Caco-2 (cell line): ENCODE measurements around the gene ACYP1. TPM values are rescaled to one million over a fixed set of nuclear protein-coding genes. Genes with fewer than 3 reads are reported as not detected.

Experiments used
- BruUV-seq: library from RNA; stranded (reverse); fragments of 400-500 nt; replicated peaks from 2 replicates; lab custom pipeline; 2021; lab: Mats Ljungman, UMichigan
- CTCF ChIA-PET: fragments of 300-600 bp; sonication (Branson Sonifier 250); formaldehyde crosslinking; loops from one replicate; lab custom pipeline; 2022; ENCODE audit warnings: antibody characterized with exemption; lab: Charles Lee
- POLR2A ChIA-PET: fragments of 300-600 bp; sonication (Branson Sonifier 250); formaldehyde crosslinking; loops from one replicate; lab custom pipeline; 2022; ENCODE audit warnings: antibody characterized with exemption; lab: Charles Lee
- DNase-seq, 2 experiments: peaks; one replicate each; pipeline versions ENCODE4 v3.0.0 to v3.0.0-alpha.2; 2020 to 2022
- H3K27me3 ChIP-seq: replicated peaks from 2 replicates; pipeline ENCODE4 v1.6.0; 2011; ENCODE audit warnings: low read length; ENCODE audit not compliant: control insufficient read depth, insufficient read depth
- H3K36me3 ChIP-seq: 2 replicates; pipeline ENCODE4 v1.5.1; 2011; ENCODE audit warnings: low read length; ENCODE audit not compliant: control insufficient read depth, insufficient read depth
- H3K4me1 ChIP-seq: fragments of 250-450 bp; sonication (Bioruptor Pico); 2 replicates; pipeline ENCODE4 v1.5.1; 2020; ENCODE audit warnings: mild to moderate bottlenecking
- H3K4me3 ChIP-seq: 2 replicates; pipeline ENCODE4 v1.5.1; 2011; ENCODE audit warnings: low read depth, mild to moderate bottlenecking, control low read depth, low read length
- H3K9me3 ChIP-seq: fragments of 250-450 bp; sonication (Bioruptor Pico); 2 replicates; pipeline ENCODE4 v1.5.1; 2020; ENCODE audit warnings: mild to moderate bottlenecking, moderate library complexity
- H3K27ac Mint-ChIP-seq: one replicate; pipeline ENCODE4 v1.8.0; 2022; ENCODE audit warnings: mixed read lengths; ENCODE audit not compliant: unreplicated experiment
- H3K27me3 Mint-ChIP-seq: one replicate; pipeline ENCODE4 v1.8.0; 2022; ENCODE audit warnings: mixed read lengths; ENCODE audit not compliant: insufficient read depth, unreplicated experiment
- H3K36me3 Mint-ChIP-seq: one replicate; pipeline ENCODE4 v1.8.0; 2022; ENCODE audit warnings: mild to moderate bottlenecking, mixed read lengths; ENCODE audit not compliant: insufficient read depth, unreplicated experiment
- H3K4me1 Mint-ChIP-seq: one replicate; pipeline ENCODE4 v1.8.0; 2022; ENCODE audit warnings: low read depth, mixed read lengths; ENCODE audit not compliant: unreplicated experiment
- H3K4me3 Mint-ChIP-seq: one replicate; pipeline ENCODE4 v1.8.0; 2022; ENCODE audit warnings: mild to moderate bottlenecking, moderate library complexity, mixed read lengths; ENCODE audit not compliant: unreplicated experiment
- H3K9me3 Mint-ChIP-seq: one replicate; pipeline ENCODE4 v1.8.0; 2022; ENCODE audit warnings: mixed read lengths; ENCODE audit not compliant: unreplicated experiment
- intact Hi-C: fragments of 100-400 bp; cut with micrococcal nuclease; formaldehyde crosslinking; loops from one replicate; pipeline ENCODE4 v1.10.0; 2022; ENCODE audit not compliant: unreplicated experiment
- total RNA-seq: library from RNA; stranded (reverse); gene quantifications from 2 replicates; pipeline ENCODE4 v1.2.3, GENCODE V29; 2022
- TF ChIP-seq, protein P1 (sequence below), 2 experiments: fragments of 200-600 bp in 1 of 2; IDR thresholded peaks; 1 replicate in 1 of 2; 2 replicates in 1 of 2; pipeline versions ENCODE4 v1.5.1 to v1.8.0; 2011 to 2022; ENCODE audit warnings: antibody characterized with exemption in 1 of 2, control low read depth in 1 of 2, inconsistent platforms in 1 of 2, low read depth in 1 of 2, low read length in 1 of 2, mild to moderate bottlenecking in 1 of 2, moderate library complexity in 1 of 2; ENCODE audit not compliant: insufficient read depth in 1 of 2, severe bottlenecking in 1 of 2, unreplicated experiment in 1 of 2

The ACYP1 gene
- total RNA-seq, 1 experiment from 2014 or later, result 16.0 TPM

DNA sequence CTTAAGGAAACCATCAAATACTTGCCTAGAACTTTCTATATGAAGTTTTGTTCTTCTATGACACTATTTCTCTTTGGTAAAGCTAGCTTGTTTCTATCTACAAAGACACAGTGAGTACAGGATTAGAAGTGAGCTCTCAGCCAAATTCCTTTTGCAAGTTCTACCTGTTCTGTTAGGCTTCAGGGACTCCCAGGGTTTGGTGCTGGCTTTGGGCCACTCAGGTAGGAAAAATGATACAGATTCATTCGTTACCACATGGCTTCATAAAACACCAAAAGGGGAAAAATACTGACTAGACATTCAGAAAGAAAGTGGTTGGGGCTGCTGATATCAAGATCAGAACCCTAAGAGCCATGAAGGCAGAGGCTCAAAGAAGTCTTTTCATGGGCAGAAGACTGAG lies 19.4 kb upstream of the ACYP1 start:
- Mint-ChIP-seq H3K9me3 (no peaks in the 10 kb centered on the region), H3K27me3 (no peaks in the 10 kb centered on the region), H3K27ac (no peak overlapping the region), H3K36me3 (peaks cover 33% of the 10 kb centered on the region), H3K4me1 (no peaks in the 10 kb centered on the region), H3K4me3 (no peak overlapping the region)
- DNase-seq, result no peak
- Histone ChIP-seq H3K4me1 (no peaks in the 10 kb centered on the region), H3K27me3 (no peaks in the 10 kb centered on the region), H3K9me3 (no peaks in the 10 kb centered on the region), H3K36me3 (peaks cover 4% of the 10 kb centered on the region), H3K4me3 (no peak overlapping the region)
- BruUV-seq, result no TSS peak
- TF ChIP-seq, protein P1, sequence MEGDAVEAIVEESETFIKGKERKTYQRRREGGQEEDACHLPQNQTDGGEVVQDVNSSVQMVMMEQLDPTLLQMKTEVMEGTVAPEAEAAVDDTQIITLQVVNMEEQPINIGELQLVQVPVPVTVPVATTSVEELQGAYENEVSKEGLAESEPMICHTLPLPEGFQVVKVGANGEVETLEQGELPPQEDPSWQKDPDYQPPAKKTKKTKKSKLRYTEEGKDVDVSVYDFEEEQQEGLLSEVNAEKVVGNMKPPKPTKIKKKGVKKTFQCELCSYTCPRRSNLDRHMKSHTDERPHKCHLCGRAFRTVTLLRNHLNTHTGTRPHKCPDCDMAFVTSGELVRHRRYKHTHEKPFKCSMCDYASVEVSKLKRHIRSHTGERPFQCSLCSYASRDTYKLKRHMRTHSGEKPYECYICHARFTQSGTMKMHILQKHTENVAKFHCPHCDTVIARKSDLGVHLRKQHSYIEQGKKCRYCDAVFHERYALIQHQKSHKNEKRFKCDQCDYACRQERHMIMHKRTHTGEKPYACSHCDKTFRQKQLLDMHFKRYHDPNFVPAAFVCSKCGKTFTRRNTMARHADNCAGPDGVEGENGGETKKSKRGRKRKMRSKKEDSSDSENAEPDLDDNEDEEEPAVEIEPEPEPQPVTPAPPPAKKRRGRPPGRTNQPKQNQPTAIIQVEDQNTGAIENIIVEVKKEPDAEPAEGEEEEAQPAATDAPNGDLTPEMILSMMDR (IDR thresholded peaks at IDR 0.05; ENCODE audit: insufficient read depth in 1 of 2, low read depth in 1 of 2, low read length in 1 of 2, severe bottlenecking in 1 of 2, unreplicated experiment in 1 of 2), result no peak
- intact Hi-C loops, result no loop called here
- ChIA-PET CTCF (interaction anchor here (0.9 to 1.2 kb wide), 2 partner anchors 14 to 222 kb away, joined by 3 to 4 read pairs; partner anchors contain the start of gene ZC2HC1C), POLR2A (no interaction called here)

DNA sequence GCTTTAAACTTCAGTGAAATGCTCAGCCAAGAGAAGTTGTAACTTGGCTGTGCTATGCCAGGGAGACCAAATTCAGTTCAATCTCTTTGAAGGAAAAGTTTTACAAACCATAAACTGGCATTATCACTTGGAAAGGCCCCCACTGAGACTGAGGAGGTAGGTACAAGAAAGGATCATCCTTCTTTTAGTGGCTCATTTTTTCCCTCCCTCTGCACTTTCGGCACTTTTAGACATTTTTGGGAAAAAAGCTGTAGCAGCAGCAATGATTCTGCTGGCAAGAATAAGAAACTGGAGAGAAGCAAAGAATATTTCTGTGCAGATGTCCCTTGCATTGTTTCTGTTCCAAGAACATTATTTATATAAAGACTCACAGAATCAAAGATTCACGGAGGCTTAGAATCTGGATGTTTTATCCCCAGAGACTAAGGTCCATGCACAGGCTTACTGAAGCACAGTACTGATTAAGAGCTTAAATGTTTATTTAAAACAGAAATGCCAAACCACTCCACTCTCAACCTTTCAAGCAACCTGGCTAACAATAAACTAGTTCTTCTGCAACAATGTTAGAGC lies 17.9 kb upstream of the ACYP1 start:
- peaks cover 18% of the 10 kb centered on the region for H3K36me3 Mint-ChIP-seq
- H3K27me3 Mint-ChIP-seq, result no peaks in the 10 kb centered on the region
- no peak overlapping the region for H3K27ac Mint-ChIP-seq
- no peaks in the 10 kb centered on the region for H3K4me1 Mint-ChIP-seq
- no peaks in the 10 kb centered on the region for H3K9me3 ChIP-seq
- no TSS peak for BruUV-seq
- no peaks in the 10 kb centered on the region for H3K4me1 ChIP-seq
- no peaks in the 10 kb centered on the region for H3K27me3 ChIP-seq
- H3K36me3 ChIP-seq, result no peaks in the 10 kb centered on the region; the same call in 1 of the 2 replicates
- no peak overlapping the region for H3K4me3 Mint-ChIP-seq
- intact Hi-C loops, result no loop called here
- no peak overlapping the region for H3K4me3 ChIP-seq
- H3K9me3 Mint-ChIP-seq, result no peaks in the 10 kb centered on the region
- CTCF ChIA-PET, result no interaction called here
- POLR2A ChIA-PET, result interaction anchor here (0.6 kb wide), 1 partner anchor 59 kb away, joined by 3 read pairs; no protein-coding TSS in a partner anchor
- TF ChIP-seq, protein P1 (IDR thresholded peaks at IDR 0.05; ENCODE audit: insufficient read depth in 1 of 2, low read depth in 1 of 2, low read length in 1 of 2, severe bottlenecking in 1 of 2, unreplicated experiment in 1 of 2), result no peak
- DNase-seq, result no peak

DNA sequence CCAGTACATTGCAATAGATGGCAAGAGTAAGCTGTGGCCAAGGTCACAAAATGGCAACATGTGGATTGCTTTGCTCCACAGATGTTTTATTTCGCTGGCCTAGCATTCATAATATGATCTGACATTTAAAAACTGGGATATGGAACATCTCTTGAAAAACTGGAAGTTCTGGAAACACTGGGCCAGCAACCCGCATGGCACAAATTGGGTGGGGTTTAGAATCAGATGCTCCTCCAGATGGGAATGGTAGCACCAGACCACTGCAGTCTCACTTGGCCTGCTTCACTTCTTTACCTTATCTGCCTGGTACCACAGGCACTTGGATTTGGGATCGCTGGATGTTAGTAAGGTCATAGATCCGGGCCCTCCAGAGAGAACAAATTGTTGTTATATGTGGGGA lies 15.7 kb upstream of the ACYP1 start:
- Mint-ChIP-seq H3K27me3 (no peaks in the 10 kb centered on the region), H3K4me1 (no peaks in the 10 kb centered on the region), H3K36me3 (peaks cover 5% of the 10 kb centered on the region), H3K9me3 (no peaks in the 10 kb centered on the region), H3K27ac (no peak overlapping the region), H3K4me3 (no peak overlapping the region)
- Histone ChIP-seq H3K4me3 (no peak overlapping the region), H3K9me3 (no peaks in the 10 kb centered on the region), H3K4me1 (no peaks in the 10 kb centered on the region), H3K27me3 (no peaks in the 10 kb centered on the region), H3K36me3 (no peaks in the 10 kb centered on the region; the same call in 1 of the 2 replicates)
- TF ChIP-seq, protein P1 (IDR thresholded peaks at IDR 0.05; ENCODE audit: insufficient read depth in 1 of 2, low read depth in 1 of 2, low read length in 1 of 2, severe bottlenecking in 1 of 2, unreplicated experiment in 1 of 2), result no peak
- CTCF ChIA-PET, result interaction anchor here (0.6 to 0.7 kb wide), 2 partner anchors 9 to 37 kb away, joined by 4 to 6 read pairs; no protein-coding TSS in a partner anchor
- no TSS peak for BruUV-seq
- intact Hi-C loops, result no loop called here
- no peak for DNase-seq
- POLR2A ChIA-PET, result interaction anchor here (0.6 kb wide), 1 partner anchor 12 kb away, joined by 13 read pairs; no protein-coding TSS in a partner anchor
